WERI-Rb-1 (cell line): ENCODE measurements around the gene C2orf72.

Experiments
- DNase-seq: peaks from one replicate; pipeline ENCODE4 v3.0.0-alpha.2; 2020
- H3K27ac ChIP-seq: fragments of 250-450 bp; sonication (Bioruptor Pico); 2 replicates; pipeline ENCODE4 v1.5.1; 2020; ENCODE audit warnings: mild to moderate bottlenecking, moderate library complexity
- H3K27me3 ChIP-seq: fragments of 250-450 bp; sonication (Bioruptor Pico); 2 replicates; pipeline ENCODE4 v1.5.1; 2021; ENCODE audit warnings: mild to moderate bottlenecking, low read depth, moderate library complexity; ENCODE audit not compliant: insufficient read depth, severe bottlenecking
- H3K36me3 ChIP-seq: fragments of 250-450 bp; sonication (Bioruptor Pico); 2 replicates; pipeline ENCODE4 v1.5.1; 2020; ENCODE audit warnings: mild to moderate bottlenecking, moderate library complexity
- H3K4me3 ChIP-seq: 2 replicates; pipeline ENCODE4 v1.5.1; 2011; ENCODE audit warnings: low read depth, mild to moderate bottlenecking, control low read depth, low read length
- H3K9me3 ChIP-seq: fragments of 250-450 bp; sonication (Bioruptor Pico); 2 replicates; pipeline ENCODE4 v1.5.1; 2021; ENCODE audit warnings: mild to moderate bottlenecking, moderate library complexity; ENCODE audit not compliant: severe bottlenecking
- TF ChIP-seq, protein P1 (sequence below): IDR thresholded peaks from 2 replicates; pipeline ENCODE4 v1.5.1; 2011; ENCODE audit warnings: low read depth, mild to moderate bottlenecking, control low read depth, inconsistent platforms, low read length

C2orf72 gene

DNA sequence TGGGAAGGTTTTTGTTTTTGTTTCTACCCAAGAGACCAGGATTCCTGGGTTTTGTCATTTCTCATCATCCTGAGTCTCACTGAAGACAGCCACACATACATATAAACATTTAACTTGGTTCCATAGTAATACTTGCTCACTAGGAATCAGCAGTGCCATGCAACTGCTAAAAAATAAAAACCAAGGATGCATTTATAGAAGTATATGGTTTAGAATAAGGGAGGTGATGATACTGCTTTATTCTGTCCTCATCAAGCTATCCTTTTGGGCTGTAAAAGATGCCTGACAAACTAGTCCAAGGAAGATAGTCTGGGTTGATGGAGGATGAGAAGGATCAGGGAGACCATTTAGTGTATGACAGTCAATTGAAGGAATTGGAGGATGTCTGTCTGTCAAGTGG lies 40.7 kb upstream of the C2orf72 start:
- H3K27me3 ChIP-seq, result no peaks in the 10 kb centered on the region

GRCh38 chr2:230998882-230999281 lies 38.4 kb upstream of the C2orf72 start:
- TF ChIP-seq, protein P1, sequence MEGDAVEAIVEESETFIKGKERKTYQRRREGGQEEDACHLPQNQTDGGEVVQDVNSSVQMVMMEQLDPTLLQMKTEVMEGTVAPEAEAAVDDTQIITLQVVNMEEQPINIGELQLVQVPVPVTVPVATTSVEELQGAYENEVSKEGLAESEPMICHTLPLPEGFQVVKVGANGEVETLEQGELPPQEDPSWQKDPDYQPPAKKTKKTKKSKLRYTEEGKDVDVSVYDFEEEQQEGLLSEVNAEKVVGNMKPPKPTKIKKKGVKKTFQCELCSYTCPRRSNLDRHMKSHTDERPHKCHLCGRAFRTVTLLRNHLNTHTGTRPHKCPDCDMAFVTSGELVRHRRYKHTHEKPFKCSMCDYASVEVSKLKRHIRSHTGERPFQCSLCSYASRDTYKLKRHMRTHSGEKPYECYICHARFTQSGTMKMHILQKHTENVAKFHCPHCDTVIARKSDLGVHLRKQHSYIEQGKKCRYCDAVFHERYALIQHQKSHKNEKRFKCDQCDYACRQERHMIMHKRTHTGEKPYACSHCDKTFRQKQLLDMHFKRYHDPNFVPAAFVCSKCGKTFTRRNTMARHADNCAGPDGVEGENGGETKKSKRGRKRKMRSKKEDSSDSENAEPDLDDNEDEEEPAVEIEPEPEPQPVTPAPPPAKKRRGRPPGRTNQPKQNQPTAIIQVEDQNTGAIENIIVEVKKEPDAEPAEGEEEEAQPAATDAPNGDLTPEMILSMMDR, result no peak
- Histone ChIP-seq H3K36me3 (no peaks in the 10 kb centered on the region), H3K9me3 (no peaks in the 10 kb centered on the region), H3K4me3 (no peak overlapping the region), H3K27me3 (no peaks in the 10 kb centered on the region), H3K27ac (no peak overlapping the region)
- no peak for DNase-seq

More for the DNA sequence above, 40.7 kb upstream of the C2orf72 start:
- Histone ChIP-seq H3K36me3 (no peaks in the 10 kb centered on the region), H3K27ac (no peak overlapping the region), H3K4me3 (no peak overlapping the region), H3K9me3 (no peaks in the 10 kb centered on the region)
- TF ChIP-seq, protein P1, result no peak
- DNase-seq, result no peak

DNA sequence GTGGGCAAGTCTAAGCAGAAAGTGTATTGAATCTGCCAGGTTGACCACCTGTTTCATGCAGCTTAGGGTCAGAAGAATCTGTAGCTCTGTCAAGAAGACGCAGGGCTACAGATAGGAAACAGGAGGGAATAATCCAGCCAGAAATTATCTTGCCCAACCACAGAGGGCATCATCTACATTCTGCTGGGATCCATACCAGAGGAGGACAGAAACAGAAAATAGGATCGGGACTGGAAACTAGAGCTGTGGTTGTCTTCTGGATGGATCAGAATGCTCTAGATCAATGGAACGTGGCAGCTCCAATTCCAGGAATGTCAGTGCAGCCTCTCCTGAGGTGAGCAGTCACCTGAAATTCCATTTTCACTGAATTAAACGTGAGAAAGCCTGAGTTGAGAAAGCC lies 37.8 kb upstream of the C2orf72 start:
- Histone ChIP-seq H3K27me3 (no peaks in the 10 kb centered on the region), H3K9me3 (no peaks in the 10 kb centered on the region), H3K4me3 (no peak overlapping the region), H3K36me3 (no peaks in the 10 kb centered on the region), H3K27ac (no peak overlapping the region)
- TF ChIP-seq, protein P1, result no peak
- DNase-seq, result no peak

GRCh38 chr2:231000211-231000904 lies 37.0 kb upstream of the C2orf72 start:
- Histone ChIP-seq H3K27me3 (no peaks in the 10 kb centered on the region), H3K9me3 (no peaks in the 10 kb centered on the region), H3K27ac (no peak overlapping the region), H3K4me3 (no peak overlapping the region), H3K36me3 (no peaks in the 10 kb centered on the region)
- no peak for DNase-seq
- TF ChIP-seq, protein P1, result peak; percentile 30; the same call in 1 of the 2 replicates

GRCh38 chr2:231001036-231001435 lies 36.3 kb upstream of the C2orf72 start:
- Histone ChIP-seq H3K4me3 (no peak overlapping the region), H3K36me3 (no peaks in the 10 kb centered on the region), H3K27ac (no peak overlapping the region), H3K27me3 (no peaks in the 10 kb centered on the region), H3K9me3 (no peaks in the 10 kb centered on the region)
- DNase-seq, result no peak
- TF ChIP-seq, protein P1, result no peak

DNA sequence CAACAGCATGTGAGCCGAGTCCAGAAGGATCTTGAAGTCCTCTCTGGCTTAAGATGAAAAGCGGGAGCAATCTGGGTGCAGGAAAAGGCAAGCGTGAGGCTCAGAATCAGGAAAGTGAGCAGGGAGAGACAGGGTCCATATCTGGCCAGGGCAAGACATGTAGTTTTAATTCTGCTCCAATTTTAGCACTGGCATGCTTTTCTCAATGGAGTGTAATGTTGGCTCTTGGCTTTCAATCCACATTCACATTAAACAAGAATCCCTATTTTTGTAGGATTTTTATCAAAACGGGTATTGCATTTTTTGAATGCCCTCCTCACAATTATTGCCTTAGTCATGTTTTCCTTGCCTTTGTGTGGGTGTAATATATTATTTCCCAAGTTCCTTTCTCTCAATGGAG lies 35.4 kb upstream of the C2orf72 start:
- DNase-seq, result no peak
- H3K27ac ChIP-seq, result no peak overlapping the region
- H3K27me3 ChIP-seq, result no peaks in the 10 kb centered on the region
- H3K4me3 ChIP-seq, result no peak overlapping the region
- TF ChIP-seq, protein P1, result no peak
- no peaks in the 10 kb centered on the region for H3K36me3 ChIP-seq
- H3K9me3 ChIP-seq, result no peaks in the 10 kb centered on the region
